Measurements from ENCODE around the gene FANCE.
"Not testable (repeated sequence)": the region's sequence is repeated elsewhere in the genome, so short reads cannot be mapped to it uniquely, and the experiment has no call there.

The FANCE gene

GRCh38 chr6:35435074-35435837 is 16.9 kb upstream of the FANCE start:
- Histone ChIP-seq H3K4me3 (IDR thresholded peaks at IDR 0.05; ENCODE audit: insufficient read depth, low read depth, low read length) (no peak overlapping the region), H3K9ac (no peak overlapping the region), H3K4me1 (ENCODE audit: low read depth, poor library complexity, severe bottlenecking) (no peaks in the 10 kb centered on the region), H3K27me3 (ENCODE audit: insufficient read depth, low read depth) (no peaks in the 10 kb centered on the region), H2AFZ (ENCODE audit: low read depth) (no peak overlapping the region), H3K4me2 (no peak overlapping the region), H3K36me3 (ENCODE audit: insufficient read depth) (no peaks in the 10 kb centered on the region), H3K27ac (no peak overlapping the region), H4K20me1 (ENCODE audit: insufficient read depth) (no peaks in the 10 kb centered on the region), H3K79me2 (ENCODE audit: insufficient read depth, low read depth) (no peaks in the 10 kb centered on the region)
- TF ChIP-seq CTCF (conservative IDR thresholded peaks at IDR 0.05; ENCODE audit: low read depth, low read length), result no peak

- H3K4me1 ChIP-seq (ENCODE audit: low read depth, poor library complexity, severe bottlenecking), result no peaks in the 10 kb centered on the region
- H2AFZ ChIP-seq (ENCODE audit: low read depth), result no peak overlapping the region
- no peaks in the 10 kb centered on the region for H3K27me3 ChIP-seq (ENCODE audit: insufficient read depth, low read depth)
- H3K79me2 ChIP-seq (ENCODE audit: insufficient read depth, low read depth), result no peaks in the 10 kb centered on the region
- H3K9ac ChIP-seq, result no peak overlapping the region
- no peak overlapping the region for H3K4me3 ChIP-seq (IDR thresholded peaks at IDR 0.05; ENCODE audit: insufficient read depth, low read depth, low read length)
- no peak overlapping the region for H3K27ac ChIP-seq
- H4K20me1 ChIP-seq (ENCODE audit: insufficient read depth), result no peaks in the 10 kb centered on the region
- H3K36me3 ChIP-seq (ENCODE audit: insufficient read depth), result no peaks in the 10 kb centered on the region
- no peak overlapping the region for H3K4me2 ChIP-seq
- no peak for TF ChIP-seq CTCF (conservative IDR thresholded peaks at IDR 0.05; ENCODE audit: low read depth, low read length)
Measured at GRCh38 chr6:35436071-35436857, 15.9 kb upstream of the FANCE start.

- H3K4me1 ChIP-seq (ENCODE audit: low read depth, poor library complexity, severe bottlenecking); H2AFZ ChIP-seq (ENCODE audit: low read depth); H4K20me1 ChIP-seq (ENCODE audit: insufficient read depth); H3K4me3 ChIP-seq (IDR thresholded peaks at IDR 0.05; ENCODE audit: insufficient read depth, low read depth, low read length); H3K79me2 ChIP-seq (ENCODE audit: insufficient read depth, low read depth); H3K36me3 ChIP-seq (ENCODE audit: insufficient read depth); H3K27ac ChIP-seq; H3K4me2 ChIP-seq; H3K9ac ChIP-seq; H3K27me3 ChIP-seq (ENCODE audit: insufficient read depth, low read depth): not testable (repeated sequence)
Measured at GRCh38 chr6:35438378-35439065, 13.6 kb upstream of the FANCE start.

- no peak overlapping the region for H3K4me2 ChIP-seq
- H4K20me1 ChIP-seq (ENCODE audit: insufficient read depth), result no peaks in the 10 kb centered on the region
- no peak overlapping the region for H3K9ac ChIP-seq
- H3K4me1 ChIP-seq (ENCODE audit: low read depth, poor library complexity, severe bottlenecking), result no peaks in the 10 kb centered on the region
- no peak overlapping the region for H2AFZ ChIP-seq (ENCODE audit: low read depth)
- no peak for TF ChIP-seq CTCF (conservative IDR thresholded peaks at IDR 0.05; ENCODE audit: low read depth, low read length)
- H3K79me2 ChIP-seq (ENCODE audit: insufficient read depth, low read depth), result no peaks in the 10 kb centered on the region
- H3K27me3 ChIP-seq (ENCODE audit: insufficient read depth, low read depth), result no peaks in the 10 kb centered on the region
- H3K4me3 ChIP-seq (IDR thresholded peaks at IDR 0.05; ENCODE audit: insufficient read depth, low read depth, low read length), result no peak overlapping the region
- H3K36me3 ChIP-seq (ENCODE audit: insufficient read depth), result no peaks in the 10 kb centered on the region
- H3K27ac ChIP-seq, result no peak overlapping the region
Measured at GRCh38 chr6:35439308-35439707, 12.8 kb upstream of the FANCE start.

Measured in KMS-11 (cell line).